HG02623 (cell line): Measurements from ENCODE around the gene FSD1.
"Not testable (repeated sequence)": the region's sequence is repeated elsewhere in the genome, so short reads cannot be mapped to it uniquely, and the experiment has no call there.

ENCODE experiments used
- ATAC-seq: cut with Tn5 transposase; IDR thresholded peaks from one replicate; pipeline ENCODE4 v1.9.1; 2021; ENCODE audit warnings: moderate library complexity; ENCODE audit not compliant: unreplicated experiment

Gene FSD1

GRCh38 chr19:4304538-4305256 lies at the start of gene FSD1:
FSD1 (plus strand) TSS chr19:4304598; CDS start chr19:4304747, 149 bp downstream.
- no peak for ATAC-seq

GRCh38 chr19:4256563-4256962 lies 47.8 kb upstream of the FSD1 start:
- ATAC-seq = no peak

- no peak for ATAC-seq
Observed at GRCh38 chr19:4257025-4257424, 47.4 kb upstream of the FSD1 start.

GRCh38 chr19:4258181-4258580 lies 46.2 kb upstream of the FSD1 start:
- ATAC-seq = no peak

GRCh38 chr19:4260613-4261191 lies 43.7 kb upstream of the FSD1 start:
- ATAC-seq = no peak

- ATAC-seq = no peak
Observed at GRCh38 chr19:4264812-4265211, 39.6 kb upstream of the FSD1 start.

- no peak for ATAC-seq
Observed at GRCh38 chr19:4266253-4267000, 38.0 kb upstream of the FSD1 start.

GRCh38 chr19:4267101-4267900 lies 37.1 kb upstream of the FSD1 start:
- no peak for ATAC-seq

GRCh38 chr19:4267901-4268815 lies 36.2 kb upstream of the FSD1 start:
- ATAC-seq = no peak

GRCh38 chr19:4268816-4269430 lies 35.5 kb upstream of the FSD1 start:
- ATAC-seq = no peak

GRCh38 chr19:4272894-4273293 lies 31.5 kb upstream of the FSD1 start:
- no peak for ATAC-seq

- not testable (repeated sequence) for ATAC-seq
Observed at GRCh38 chr19:4274321-4274686, 30.1 kb upstream of the FSD1 start.

GRCh38 chr19:4277191-4277696 lies 27.2 kb upstream of the FSD1 start:
- ATAC-seq = no peak

- ATAC-seq = no peak
Observed at GRCh38 chr19:4278010-4278409, 26.4 kb upstream of the FSD1 start.

GRCh38 chr19:4278419-4279266 lies 25.8 kb upstream of the FSD1 start, which contains the start of gene SHD:
SHD (plus strand) TSS chr19:4279266; CDS start chr19:4280064, 798 bp downstream.
- ATAC-seq = no peak

GRCh38 chr19:4279267-4279529 lies 25.2 kb upstream of the FSD1 start:
- no peak for ATAC-seq

- no peak for ATAC-seq
Observed at GRCh38 chr19:4279530-4280422, 24.6 kb upstream of the FSD1 start.
